BJ (cell line): ENCODE data around the gene BPIFB6. TPM values are rescaled to one million over a fixed set of nuclear protein-coding genes. Genes with fewer than 3 reads are reported as not detected.

Source experiments
- CTCF ChIA-PET: fragments of 350-600 bp; formaldehyde crosslinking; extraction: SDS; loops from one replicate; lab custom pipeline; 2021; ENCODE audit warnings: antibody characterized with exemption, inconsistent platforms; lab: Yijun Ruan, JAX
- POLR2A ChIA-PET: fragments of 300-600 bp; sonication (Branson Sonifier 250); formaldehyde crosslinking; extraction: SDS; loops from one replicate; lab custom pipeline; 2021; ENCODE audit warnings: antibody characterized with exemption; lab: Charles Lee
- DNase-seq: peaks from one replicate; pipeline ENCODE4 v3.0.0-alpha.2; 2011; ENCODE audit warnings: low read depth
- H3K27me3 ChIP-seq: 2 replicates; pipeline ENCODE4 v1.6.0; 2011; ENCODE audit warnings: low read length; ENCODE audit not compliant: control insufficient read depth, insufficient read depth
- H3K36me3 ChIP-seq: 2 replicates; pipeline ENCODE4 v1.5.1; 2011; ENCODE audit warnings: low read length; ENCODE audit not compliant: control insufficient read depth, insufficient read depth
- H3K4me3 ChIP-seq: 2 replicates; pipeline ENCODE4 v1.5.1; 2011; ENCODE audit warnings: low read depth, mild to moderate bottlenecking, control low read depth, low read length
- polyA plus RNA-seq: library from polyadenylated mRNA; depleted of rRNA; stranded (reverse); fragments of >200 nt; gene quantifications from 2 replicates; pipeline ENCODE4 v1.2.3, GENCODE V29; 2011
- TF ChIP-seq, protein P1 (sequence below): IDR thresholded peaks from 2 replicates; pipeline ENCODE4 v1.5.1; 2011; ENCODE audit warnings: low read depth, mild to moderate bottlenecking, control low read depth, inconsistent platforms, low read length, moderate library complexity; ENCODE audit not compliant: insufficient read depth

Gene BPIFB6
- polyA plus RNA-seq, 1 experiment = not detected

DNA sequence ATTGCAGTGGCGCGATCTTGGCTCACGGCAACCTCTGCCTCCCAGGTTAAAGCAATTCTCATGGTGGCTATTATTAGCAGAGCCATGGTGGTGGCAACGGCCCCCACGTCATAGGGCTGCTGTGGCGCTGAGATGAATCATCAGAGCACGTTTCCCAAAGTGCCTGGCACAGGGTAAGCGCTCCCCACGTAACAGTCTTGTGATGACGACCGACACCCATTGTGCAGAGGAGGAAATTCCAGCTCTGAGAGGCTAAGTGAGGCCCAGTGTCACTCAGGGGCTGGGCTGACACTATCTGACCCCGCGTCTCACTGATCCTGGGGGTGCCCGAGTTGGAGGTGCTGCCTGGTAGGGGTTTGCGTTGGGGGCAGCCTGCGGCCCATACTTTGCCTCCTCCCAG, 43.4 kb upstream of the BPIFB6 start:
- ChIA-PET CTCF (interaction anchor here (0.7 kb wide), 1 partner anchor 198 kb away, joined by 4 read pairs; no protein-coding TSS in a partner anchor), POLR2A (no interaction called here)
- DNase-seq = no peak
- Histone ChIP-seq H3K36me3 (no peaks in the 10 kb centered on the region), H3K4me3 (no peak overlapping the region), H3K27me3 (0 out of 2 replicates have a peak, but pooled peaks cover 3% of the 10 kb centered on the region)
- TF ChIP-seq, protein P1, sequence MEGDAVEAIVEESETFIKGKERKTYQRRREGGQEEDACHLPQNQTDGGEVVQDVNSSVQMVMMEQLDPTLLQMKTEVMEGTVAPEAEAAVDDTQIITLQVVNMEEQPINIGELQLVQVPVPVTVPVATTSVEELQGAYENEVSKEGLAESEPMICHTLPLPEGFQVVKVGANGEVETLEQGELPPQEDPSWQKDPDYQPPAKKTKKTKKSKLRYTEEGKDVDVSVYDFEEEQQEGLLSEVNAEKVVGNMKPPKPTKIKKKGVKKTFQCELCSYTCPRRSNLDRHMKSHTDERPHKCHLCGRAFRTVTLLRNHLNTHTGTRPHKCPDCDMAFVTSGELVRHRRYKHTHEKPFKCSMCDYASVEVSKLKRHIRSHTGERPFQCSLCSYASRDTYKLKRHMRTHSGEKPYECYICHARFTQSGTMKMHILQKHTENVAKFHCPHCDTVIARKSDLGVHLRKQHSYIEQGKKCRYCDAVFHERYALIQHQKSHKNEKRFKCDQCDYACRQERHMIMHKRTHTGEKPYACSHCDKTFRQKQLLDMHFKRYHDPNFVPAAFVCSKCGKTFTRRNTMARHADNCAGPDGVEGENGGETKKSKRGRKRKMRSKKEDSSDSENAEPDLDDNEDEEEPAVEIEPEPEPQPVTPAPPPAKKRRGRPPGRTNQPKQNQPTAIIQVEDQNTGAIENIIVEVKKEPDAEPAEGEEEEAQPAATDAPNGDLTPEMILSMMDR = no peak

DNA sequence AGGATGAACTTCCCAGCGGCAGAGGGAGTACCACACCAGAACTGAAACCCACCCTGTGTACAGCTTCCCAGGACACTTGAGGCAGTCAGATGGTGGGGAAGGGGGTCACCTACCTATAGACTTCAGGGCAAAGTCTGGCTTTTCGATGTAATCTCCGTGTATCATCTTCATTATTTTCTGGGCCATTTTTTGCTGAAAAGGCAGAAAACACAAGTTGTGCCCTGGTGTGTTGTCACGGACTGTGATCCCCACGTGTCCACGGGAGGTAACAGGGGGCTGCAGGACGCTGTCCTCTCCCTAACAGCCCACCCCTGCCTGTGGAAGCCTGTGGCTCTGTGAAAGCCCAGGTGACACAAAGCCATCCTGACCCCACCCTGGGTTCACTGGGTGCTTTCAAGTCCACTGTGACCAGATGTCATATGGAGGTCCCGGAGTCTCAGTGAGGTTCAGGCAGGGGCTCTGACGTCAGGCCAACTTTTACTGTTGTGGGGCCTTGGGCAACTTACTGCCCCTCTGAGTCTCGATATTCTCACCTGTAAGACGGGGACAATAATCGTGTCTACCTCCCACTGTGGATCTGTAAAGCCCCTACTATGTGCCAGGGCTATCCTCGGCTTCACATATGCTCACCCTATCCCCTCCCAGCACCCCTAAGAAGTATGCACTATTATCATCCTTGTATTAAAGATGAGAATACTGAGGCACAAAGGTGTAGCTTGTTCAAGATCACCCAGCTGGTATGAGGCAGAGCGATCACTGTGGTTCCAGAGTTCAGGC, 41.8 kb upstream of the BPIFB6 start:
- TF ChIP-seq, protein P1 = no peak
- DNase-seq = no peak
- H3K36me3 ChIP-seq = no peaks in the 10 kb centered on the region
- H3K27me3 ChIP-seq = 0 out of 2 replicates have a peak, but pooled peaks cover 3% of the 10 kb centered on the region
- ChIA-PET CTCF (no interaction called here), POLR2A (no interaction called here)
- no peak overlapping the region for H3K4me3 ChIP-seq

DNA sequence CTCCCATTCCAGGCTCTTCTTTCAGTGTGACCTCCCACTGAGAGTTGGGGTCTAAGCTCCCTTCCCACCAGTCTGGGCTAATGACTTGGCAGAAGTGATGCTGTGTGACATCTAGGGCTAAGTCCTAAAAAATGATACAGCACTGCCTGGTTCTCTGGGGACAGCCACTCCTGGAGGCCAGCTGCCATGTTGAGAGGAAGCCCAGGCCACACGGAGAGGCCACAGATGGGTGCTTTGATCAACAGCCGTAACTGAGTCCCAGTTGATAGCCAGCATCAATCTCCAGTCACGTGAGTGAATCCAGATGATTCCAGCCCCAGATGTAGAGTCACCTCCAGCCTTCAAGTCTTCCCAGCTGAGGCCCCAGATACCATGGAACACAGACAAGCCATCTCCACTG, 41.0 kb upstream of the BPIFB6 start:
- ChIA-PET CTCF (no interaction called here), POLR2A (no interaction called here)
- DNase-seq = no peak
- H3K4me3 ChIP-seq = no peak overlapping the region
- TF ChIP-seq, protein P1 = no peak
- H3K27me3 ChIP-seq = 0 out of 2 replicates have a peak, but pooled peaks cover 1% of the 10 kb centered on the region
- H3K36me3 ChIP-seq = no peaks in the 10 kb centered on the region

DNA sequence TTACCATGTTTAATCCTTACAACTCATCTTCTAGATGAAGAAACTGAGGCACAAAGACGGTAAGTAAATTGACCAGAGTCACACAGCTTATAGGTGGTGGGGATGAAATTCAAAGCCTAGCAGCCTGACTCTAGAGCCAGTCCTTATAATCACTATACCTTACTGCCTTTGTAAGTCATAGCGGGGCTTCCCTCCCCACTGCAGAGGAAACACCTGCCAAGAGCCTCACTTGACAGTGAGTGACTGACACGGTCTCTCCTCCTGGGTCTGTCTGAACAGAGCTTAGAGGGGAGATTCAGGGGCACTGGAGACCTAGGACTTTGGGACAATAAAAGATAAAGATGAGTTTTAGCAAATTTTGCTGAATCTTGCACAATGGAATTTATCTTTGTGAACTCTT, 40.1 kb upstream of the BPIFB6 start:
- H3K27me3 ChIP-seq = 0 out of 2 replicates have a peak, but pooled peaks cover 1% of the 10 kb centered on the region
- POLR2A ChIA-PET = no interaction called here
- H3K4me3 ChIP-seq = no peak overlapping the region
- CTCF ChIA-PET = no interaction called here
- no peak for DNase-seq
- TF ChIP-seq, protein P1 = no peak
- H3K36me3 ChIP-seq = no peaks in the 10 kb centered on the region

DNA sequence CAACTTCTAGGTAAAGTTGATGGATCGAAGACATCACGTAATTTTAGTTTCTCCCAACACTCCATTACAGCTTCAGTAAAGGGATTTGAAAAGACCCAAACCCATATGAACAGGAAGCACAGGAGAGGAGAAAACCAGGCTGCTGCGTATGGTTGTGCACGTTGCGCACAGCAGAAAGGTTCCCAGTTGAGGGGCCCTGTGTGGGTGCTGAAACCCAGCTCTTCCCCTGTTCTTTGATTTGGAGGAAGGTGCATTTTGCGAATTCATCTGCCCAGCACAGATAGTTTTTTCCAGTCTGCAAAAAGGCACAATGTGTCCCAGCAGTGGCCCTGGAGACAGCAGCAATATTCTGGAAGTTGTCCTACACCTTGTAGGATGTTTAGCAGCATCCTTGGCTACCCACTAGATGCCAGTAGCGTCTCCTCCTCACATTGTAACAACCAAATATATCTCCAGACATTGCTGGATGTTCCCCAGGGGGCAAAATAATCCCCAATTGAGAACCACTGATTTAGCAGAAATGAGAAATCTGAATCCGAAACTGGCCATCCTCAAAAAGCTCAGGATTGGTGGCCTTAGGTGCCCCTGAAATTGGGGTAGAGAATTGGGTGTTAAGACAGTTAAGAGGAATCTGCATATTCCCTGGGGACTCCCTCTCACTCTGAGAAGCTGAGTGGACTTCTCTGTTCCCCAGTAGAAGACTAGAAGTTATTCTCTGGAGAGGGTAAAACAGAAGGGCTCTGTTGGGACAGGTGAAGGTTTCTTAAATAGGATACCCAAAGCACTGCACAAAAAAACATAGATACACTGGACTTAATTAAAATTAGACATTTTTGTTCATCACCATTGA, 39.4 kb upstream of the BPIFB6 start:
- Histone ChIP-seq H3K27me3 (0 out of 2 replicates have a peak, but pooled peaks cover 1% of the 10 kb centered on the region), H3K36me3 (no peaks in the 10 kb centered on the region), H3K4me3 (no peak overlapping the region)
- ChIA-PET POLR2A (no interaction called here), CTCF (no interaction called here)
- DNase-seq = no peak
- TF ChIP-seq, protein P1 = no peak
